HepG2 (cell line): Measurements from ENCODE around the gene KRT79. TPM values are rescaled to one million over a fixed set of nuclear protein-coding genes. Genes with fewer than 3 reads are reported as not detected.

Source experiments
- ATAC-seq: fragments of 200-7000 bp; cut with Tn5 transposase; 3 replicates; pipeline ENCODE4 v1.9.1; 2020; ENCODE audit warnings: mild to moderate bottlenecking, moderate library complexity
- BruUV-seq: library from RNA; stranded (reverse); fragments of 400-500 nt; replicated peaks from 2 replicates; lab custom pipeline; 2021; lab: Mats Ljungman, UMichigan
- CTCF ChIA-PET: fragments of 300-600 bp; formaldehyde crosslinking; extraction: SDS; loops from one replicate; lab custom pipeline; 2021; ENCODE audit warnings: low total read pairs, inconsistent platforms, low intra/inter-chr PET ratio; lab: Yijun Ruan, JAX
- POLR2A ChIA-PET: fragments of 350-600 bp; sonication (Branson Sonifier 250); formaldehyde crosslinking; loops from one replicate; lab custom pipeline; 2020; ENCODE audit warnings: antibody characterized with exemption, inconsistent platforms; lab: Yijun Ruan, JAX
- DNase-seq: peaks from one replicate; pipeline ENCODE4 v3.0.0-alpha.2; 2015; ENCODE audit warnings: low spot score
- FAIRE-seq: peaks from 3 replicates; lab custom pipeline; 2011; peaks lifted over from hg19 to GRCh38; lab: Jason Lieb, UNC
- H2AFZ ChIP-seq: one replicate; pipeline ENCODE4 v1.6.1; 2011; ENCODE audit warnings: low read length, inconsistent platforms
- H3K27ac ChIP-seq: fragments of 300-600 bp; 3 replicates; pipeline ENCODE4 v1.8.0; 2011; ENCODE audit warnings: mixed run types, mild to moderate bottlenecking, mixed read lengths, low read length, inconsistent platforms; ENCODE audit not compliant: insufficient read depth; ENCODE audit errors: extremely low read length
- H3K27me3 ChIP-seq, 2 experiments: fragments of 200-600 bp in 1 of 2; 2 replicates in 1 of 2; 3 replicates in 1 of 2; pipeline versions ENCODE4 v1.6.0 to v1.8.0; 2011; ENCODE audit warnings: low read length in 2 of 2, mild to moderate bottlenecking in 2 of 2, moderate library complexity in 2 of 2, inconsistent platforms in 1 of 2; ENCODE audit not compliant: insufficient read depth in 2 of 2, control insufficient read depth in 1 of 2
- H3K36me3 ChIP-seq, 2 experiments: fragments of 200-600 bp in 1 of 2; replicated peaks in 1 of 2; 2 replicates in 1 of 2; 3 replicates in 1 of 2; pipeline versions ENCODE4 v1.5.1 to v1.8.0; 2011; ENCODE audit warnings: low read length in 2 of 2, inconsistent platforms in 1 of 2; ENCODE audit not compliant: insufficient read depth in 2 of 2, control insufficient read depth in 1 of 2
- H3K4me1 ChIP-seq: 2 replicates; pipeline ENCODE4 v1.5.1; 2012; ENCODE audit warnings: low read length, inconsistent platforms; ENCODE audit not compliant: insufficient read depth
- H3K4me2 ChIP-seq: 2 replicates; pipeline ENCODE4 v1.6.0; 2011; ENCODE audit warnings: low read depth, low read length, inconsistent platforms
- H3K4me3 ChIP-seq, 3 experiments: fragments of 200-600 bp in 1 of 3; sonication (generic), shearing (Covaris generic) in 1 of 3; replicated peaks in 1 of 3; 2 replicates each; pipeline ENCODE4 v1.5.1; 2011 to 2016; ENCODE audit warnings: low read length in 3 of 3, inconsistent platforms in 2 of 3, low read depth in 2 of 3, mild to moderate bottlenecking in 2 of 3, control low read depth in 1 of 3, mixed read lengths in 1 of 3; ENCODE audit not compliant: insufficient read depth in 1 of 3
- H3K79me2 ChIP-seq: one replicate; pipeline ENCODE4 v1.6.1; 2011; ENCODE audit warnings: low read length, inconsistent platforms; ENCODE audit not compliant: insufficient read depth
- H3K9ac ChIP-seq: 2 replicates; pipeline ENCODE4 v1.6.0; 2011; ENCODE audit warnings: mild to moderate bottlenecking, low read depth, low read length, inconsistent platforms; ENCODE audit not compliant: insufficient read depth
- H3K9me3 ChIP-seq: 2 replicates; pipeline ENCODE4 v1.5.1; 2012; ENCODE audit warnings: mild to moderate bottlenecking, low read length
- H4K20me1 ChIP-seq: 2 replicates; pipeline ENCODE4 v1.6.0; 2011; ENCODE audit warnings: inconsistent platforms, mild to moderate bottlenecking, low read length, moderate library complexity; ENCODE audit not compliant: insufficient read depth
- HMGA1 ChIP-seq: sonication (generic); formaldehyde crosslinking; conservative IDR thresholded peaks from 2 replicates; pipeline ENCODE4 v1.4.0; 2020; ENCODE audit warnings: missing genetic modification reagents
- KLF16 ChIP-seq, 2 experiments: sonication (generic) in 1 of 2; formaldehyde crosslinking in 1 of 2; IDR thresholded peaks; 2 replicates each; pipeline versions ENCODE4 v1.6.1 to v1.8.0; 2016 to 2023; ENCODE audit warnings: missing genetic modification reagents in 2 of 2, missing compliant biosample characterization in 1 of 2
- MAFK ChIP-seq, 2 experiments: IDR thresholded peaks in 1 of 2; conservative IDR thresholded peaks in 1 of 2; 2 replicates each; pipeline ENCODE4 v1.6.1; 2011; ENCODE audit warnings: improper control_type of control experiment in 2 of 2, low read length in 2 of 2
- NAIF1 ChIP-seq: sonication (generic); formaldehyde crosslinking; IDR thresholded peaks from 2 replicates; pipeline ENCODE4 v1.5.0; 2020; ENCODE audit warnings: mild to moderate bottlenecking, missing genetic modification reagents, borderline replicate concordance
- POLR2G ChIP-seq: fragments of 200-400 bp; formaldehyde crosslinking; IDR thresholded peaks from 2 replicates; pipeline ENCODE4 v1.6.1; 2018; ENCODE audit warnings: mild to moderate bottlenecking, low read depth, low read length, moderate library complexity
- TEAD3 ChIP-seq: optimal IDR thresholded peaks from 2 replicates; pipeline ENCODE3; 2016; ENCODE audit warnings: borderline replicate concordance
- TOE1 ChIP-seq: sonication (generic); formaldehyde crosslinking; IDR thresholded peaks from 2 replicates; pipeline ENCODE4 v1.4.0; 2020; ENCODE audit warnings: mild to moderate bottlenecking, missing genetic modification reagents
- ZNF530 ChIP-seq: sonication (generic); formaldehyde crosslinking; IDR thresholded peaks from 2 replicates; pipeline ENCODE4 v1.5.0; 2020; ENCODE audit warnings: low read depth, mild to moderate bottlenecking, missing genetic modification reagents
- WGBS: methylation state at CpG from one replicate; pipeline ENCODE4 v1.1.6; 2017; ENCODE audit warnings: low lambda C conversion rate; 5-methylcytosine and 5-hydroxymethylcytosine counted together
- in situ Hi-C: cut with HindIII; loops from 2 replicates; pipeline ENCODE4 v1.10.0; 2017; ENCODE audit warnings: low pct_unique_long_range_greater_than_20kb; ENCODE audit not compliant: extremely low pct_ligation_motif_present
- intact Hi-C: fragments of 100-400 bp; cut with micrococcal nuclease; formaldehyde crosslinking; loops from one replicate; pipeline ENCODE4 v1.10.0; 2022; ENCODE audit not compliant: unreplicated experiment
- polyA plus RNA-seq, 8 experiments: library from polyadenylated mRNA; depleted of rRNA in 3 of 8; stranded (reverse) in 7 of 8; unstranded in 1 of 8; fragments of >200 nt; fragmentation: Illumina TruSeq in 4 of 8; extraction: Trizol in 4 of 8; gene quantifications; 2 replicates each; pipeline versions ENCODE4 v1.2.1 to v1.2.3, GENCODE V29; 2011 to 2016; ENCODE audit warnings: low read depth in 4 of 8, missing spikeins in 1 of 8, mixed read lengths in 1 of 8; ENCODE audit not compliant: insufficient read depth in 1 of 8
- total RNA-seq, 5 experiments: library from RNA; depleted of rRNA; stranded (reverse); fragments of >200 nt; fragmentation: Illumina TruSeq; extraction: Trizol; gene quantifications; 2 replicates each; pipeline ENCODE4 v1.2.3, GENCODE V29; 2016; ENCODE audit warnings: low read depth in 1 of 5
- TF ChIP-seq, protein P1 (sequence below): sonication (generic); formaldehyde crosslinking; IDR thresholded peaks from 2 replicates; pipeline ENCODE4 v1.8.0; 2022; ENCODE audit warnings: mild to moderate bottlenecking, missing genetic modification reagents; ENCODE audit not compliant: insufficient replicate concordance
- TF ChIP-seq, protein P2 (sequence below): sonication (generic); formaldehyde crosslinking; IDR thresholded peaks from 2 replicates; pipeline ENCODE4 v1.5.1; 2020; ENCODE audit warnings: mild to moderate bottlenecking, missing genetic modification reagents, borderline replicate concordance
- TF ChIP-seq, protein P3 (sequence below): sonication (generic); formaldehyde crosslinking; IDR thresholded peaks from 2 replicates; pipeline ENCODE4 v1.5.0; 2020; ENCODE audit warnings: mild to moderate bottlenecking, missing genetic modification reagents
- TF ChIP-seq, protein P4 (sequence below): sonication (generic); formaldehyde crosslinking; IDR thresholded peaks from 2 replicates; pipeline ENCODE4 v1.4.0; 2020; ENCODE audit warnings: missing genetic modification reagents, low read depth, mild to moderate bottlenecking, borderline replicate concordance
- TF ChIP-seq, protein P5 (sequence below): sonication (generic); formaldehyde crosslinking; IDR thresholded peaks from 2 replicates; pipeline ENCODE4 v1.5.0; 2020; ENCODE audit warnings: missing genetic modification reagents

The KRT79 gene
- total and polyA plus RNA-seq, 2 of the 13 experiments (the other 11 are each of a cell fraction or from before 2014, with no cell fraction given): 0.09 TPM; not detected in 1

DNA sequence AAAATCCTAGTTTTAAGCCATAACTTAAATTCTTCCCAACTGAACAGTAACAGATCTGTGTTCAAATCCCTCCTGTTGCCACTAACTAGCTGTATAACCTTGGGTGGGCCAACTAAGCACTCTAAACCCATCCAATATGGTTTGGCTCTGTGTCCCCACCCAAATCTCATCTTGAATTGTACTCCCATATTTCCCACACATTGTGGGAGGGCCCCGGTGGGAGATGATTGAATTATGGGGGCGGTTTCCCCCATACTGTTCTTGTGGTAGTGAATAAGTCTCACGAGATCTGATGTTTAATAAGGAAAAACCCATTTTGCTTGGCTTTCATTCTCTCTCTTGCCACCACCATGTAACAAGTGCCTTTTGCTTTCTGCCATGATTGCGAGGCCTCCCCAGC is 18.9 kb downstream of the KRT79 start:
- H3K27me3 ChIP-seq: peaks cover 4 to 40% of the 10 kb centered on the region in 2 experiments; a peak in 4 of 5 replicates
- H2AFZ ChIP-seq: no peak overlapping the region
- no peaks in the 10 kb centered on the region for H3K36me3 ChIP-seq
- in situ Hi-C loops: no loop called here
- POLR2A ChIA-PET: no interaction called here
- no peak overlapping the region for H3K9ac ChIP-seq
- CTCF ChIA-PET: no interaction called here
- intact Hi-C loops: no loop called here
- H3K9me3 ChIP-seq: no peaks in the 10 kb centered on the region
- no peak overlapping the region for H3K4me3 ChIP-seq
- FAIRE-seq (no peak), ATAC-seq (no peak), DNase-seq (no peak)
- no TSS peak for BruUV-seq
- 2% methylated on average over 4 of the region's 4 CpGs for WGBS
- H3K4me1 ChIP-seq: no peaks in the 10 kb centered on the region
- H4K20me1 ChIP-seq: no peaks in the 10 kb centered on the region
- H3K79me2 ChIP-seq: no peaks in the 10 kb centered on the region
- H3K4me2 ChIP-seq: no peak overlapping the region
- no peak overlapping the region for H3K27ac ChIP-seq
- TF ChIP-seq POLR2G (no peak), NAIF1 (CRISPR knock-in tag) (no peak), KLF16 (CRISPR knock-in tag; IDR thresholded peaks at IDR 0.05) (no peak), MAFK (conservative IDR thresholded peaks at IDR 0.05 in 1 of 2, IDR thresholded peaks at IDR 0.05 in 1 of 2; ENCODE audit: low read length in 2 of 2) (no peak), ZNF530 (CRISPR knock-in tag) (no peak), TOE1 (CRISPR knock-in tag) (no peak), TEAD3 (no peak), HMGA1 (CRISPR knock-in tag) (no peak)
- TF ChIP-seq, protein P1, sequence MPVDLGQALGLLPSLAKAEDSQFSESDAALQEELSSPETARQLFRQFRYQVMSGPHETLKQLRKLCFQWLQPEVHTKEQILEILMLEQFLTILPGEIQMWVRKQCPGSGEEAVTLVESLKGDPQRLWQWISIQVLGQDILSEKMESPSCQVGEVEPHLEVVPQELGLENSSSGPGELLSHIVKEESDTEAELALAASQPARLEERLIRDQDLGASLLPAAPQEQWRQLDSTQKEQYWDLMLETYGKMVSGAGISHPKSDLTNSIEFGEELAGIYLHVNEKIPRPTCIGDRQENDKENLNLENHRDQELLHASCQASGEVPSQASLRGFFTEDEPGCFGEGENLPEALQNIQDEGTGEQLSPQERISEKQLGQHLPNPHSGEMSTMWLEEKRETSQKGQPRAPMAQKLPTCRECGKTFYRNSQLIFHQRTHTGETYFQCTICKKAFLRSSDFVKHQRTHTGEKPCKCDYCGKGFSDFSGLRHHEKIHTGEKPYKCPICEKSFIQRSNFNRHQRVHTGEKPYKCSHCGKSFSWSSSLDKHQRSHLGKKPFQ (CRISPR knock-in tag): no peak
- TF ChIP-seq, protein P2, sequence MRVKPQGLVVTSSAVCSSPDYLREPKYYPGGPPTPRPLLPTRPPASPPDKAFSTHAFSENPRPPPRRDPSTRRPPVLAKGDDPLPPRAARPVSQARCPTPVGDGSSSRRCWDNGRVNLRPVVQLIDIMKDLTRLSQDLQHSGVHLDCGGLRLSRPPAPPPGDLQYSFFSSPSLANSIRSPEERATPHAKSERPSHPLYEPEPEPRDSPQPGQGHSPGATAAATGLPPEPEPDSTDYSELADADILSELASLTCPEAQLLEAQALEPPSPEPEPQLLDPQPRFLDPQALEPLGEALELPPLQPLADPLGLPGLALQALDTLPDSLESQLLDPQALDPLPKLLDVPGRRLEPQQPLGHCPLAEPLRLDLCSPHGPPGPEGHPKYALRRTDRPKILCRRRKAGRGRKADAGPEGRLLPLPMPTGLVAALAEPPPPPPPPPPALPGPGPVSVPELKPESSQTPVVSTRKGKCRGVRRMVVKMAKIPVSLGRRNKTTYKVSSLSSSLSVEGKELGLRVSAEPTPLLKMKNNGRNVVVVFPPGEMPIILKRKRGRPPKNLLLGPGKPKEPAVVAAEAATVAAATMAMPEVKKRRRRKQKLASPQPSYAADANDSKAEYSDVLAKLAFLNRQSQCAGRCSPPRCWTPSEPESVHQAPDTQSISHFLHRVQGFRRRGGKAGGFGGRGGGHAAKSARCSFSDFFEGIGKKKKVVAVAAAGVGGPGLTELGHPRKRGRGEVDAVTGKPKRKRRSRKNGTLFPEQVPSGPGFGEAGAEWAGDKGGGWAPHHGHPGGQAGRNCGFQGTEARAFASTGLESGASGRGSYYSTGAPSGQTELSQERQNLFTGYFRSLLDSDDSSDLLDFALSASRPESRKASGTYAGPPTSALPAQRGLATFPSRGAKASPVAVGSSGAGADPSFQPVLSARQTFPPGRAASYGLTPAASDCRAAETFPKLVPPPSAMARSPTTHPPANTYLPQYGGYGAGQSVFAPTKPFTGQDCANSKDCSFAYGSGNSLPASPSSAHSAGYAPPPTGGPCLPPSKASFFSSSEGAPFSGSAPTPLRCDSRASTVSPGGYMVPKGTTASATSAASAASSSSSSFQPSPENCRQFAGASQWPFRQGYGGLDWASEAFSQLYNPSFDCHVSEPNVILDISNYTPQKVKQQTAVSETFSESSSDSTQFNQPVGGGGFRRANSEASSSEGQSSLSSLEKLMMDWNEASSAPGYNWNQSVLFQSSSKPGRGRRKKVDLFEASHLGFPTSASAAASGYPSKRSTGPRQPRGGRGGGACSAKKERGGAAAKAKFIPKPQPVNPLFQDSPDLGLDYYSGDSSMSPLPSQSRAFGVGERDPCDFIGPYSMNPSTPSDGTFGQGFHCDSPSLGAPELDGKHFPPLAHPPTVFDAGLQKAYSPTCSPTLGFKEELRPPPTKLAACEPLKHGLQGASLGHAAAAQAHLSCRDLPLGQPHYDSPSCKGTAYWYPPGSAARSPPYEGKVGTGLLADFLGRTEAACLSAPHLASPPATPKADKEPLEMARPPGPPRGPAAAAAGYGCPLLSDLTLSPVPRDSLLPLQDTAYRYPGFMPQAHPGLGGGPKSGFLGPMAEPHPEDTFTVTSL (CRISPR knock-in tag): no peak
- TF ChIP-seq, protein P3, sequence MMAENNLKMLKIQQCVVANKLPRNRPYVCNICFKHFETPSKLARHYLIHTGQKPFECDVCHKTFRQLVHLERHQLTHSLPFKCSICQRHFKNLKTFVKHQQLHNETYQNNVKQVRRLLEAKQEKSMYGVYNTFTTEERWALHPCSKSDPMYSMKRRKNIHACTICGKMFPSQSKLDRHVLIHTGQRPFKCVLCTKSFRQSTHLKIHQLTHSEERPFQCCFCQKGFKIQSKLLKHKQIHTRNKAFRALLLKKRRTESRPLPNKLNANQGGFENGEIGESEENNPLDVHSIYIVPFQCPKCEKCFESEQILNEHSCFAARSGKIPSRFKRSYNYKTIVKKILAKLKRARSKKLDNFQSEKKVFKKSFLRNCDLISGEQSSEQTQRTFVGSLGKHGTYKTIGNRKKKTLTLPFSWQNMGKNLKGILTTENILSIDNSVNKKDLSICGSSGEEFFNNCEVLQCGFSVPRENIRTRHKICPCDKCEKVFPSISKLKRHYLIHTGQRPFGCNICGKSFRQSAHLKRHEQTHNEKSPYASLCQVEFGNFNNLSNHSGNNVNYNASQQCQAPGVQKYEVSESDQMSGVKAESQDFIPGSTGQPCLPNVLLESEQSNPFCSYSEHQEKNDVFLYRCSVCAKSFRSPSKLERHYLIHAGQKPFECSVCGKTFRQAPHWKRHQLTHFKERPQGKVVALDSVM (CRISPR knock-in tag): no peak
- TF ChIP-seq, protein P4, sequence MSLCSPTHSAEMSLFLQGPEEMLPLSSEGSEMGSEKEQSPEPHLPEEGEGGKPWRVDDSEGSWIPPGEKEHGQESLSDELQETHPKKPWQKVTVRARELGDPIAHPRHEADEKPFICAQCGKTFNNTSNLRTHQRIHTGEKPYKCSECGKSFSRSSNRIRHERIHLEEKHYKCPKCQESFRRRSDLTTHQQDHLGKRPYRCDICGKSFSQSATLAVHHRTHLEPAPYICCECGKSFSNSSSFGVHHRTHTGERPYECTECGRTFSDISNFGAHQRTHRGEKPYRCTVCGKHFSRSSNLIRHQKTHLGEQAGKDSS (CRISPR knock-in tag): no peak
- TF ChIP-seq, protein P5, sequence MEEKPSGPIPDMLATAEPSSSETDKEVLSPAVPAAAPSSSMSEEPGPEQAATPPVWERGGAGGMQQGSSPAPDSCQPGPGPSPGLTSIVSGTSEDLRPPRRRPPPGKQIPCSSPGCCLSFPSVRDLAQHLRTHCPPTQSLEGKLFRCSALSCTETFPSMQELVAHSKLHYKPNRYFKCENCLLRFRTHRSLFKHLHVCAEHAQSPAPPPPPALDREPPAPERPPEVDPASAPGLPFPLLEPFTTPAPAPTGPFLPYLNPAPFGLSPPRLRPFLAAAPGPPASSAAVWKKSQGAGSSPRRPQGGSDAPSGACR: no peak
